IMR-90 (cell line): ENCODE results near the gene RBBP8NL. TPM values are rescaled to one million over a fixed set of nuclear protein-coding genes. Genes with fewer than 3 reads are reported as not detected.

Source experiments
- ATAC-seq: fragments of 200-7000 bp; cut with Tn5 transposase; 2 replicates; pipeline ENCODE4 v1.9.1; 2020; ENCODE audit warnings: low read depth, mild to moderate bottlenecking, moderate library complexity
- BruUV-seq: library from RNA; stranded (reverse); fragments of 400-500 nt; replicated peaks from 2 replicates; lab custom pipeline; 2021; lab: Mats Ljungman, UMichigan
- CTCF ChIA-PET: fragments of 300-600 bp; formaldehyde crosslinking; extraction: SDS; loops from one replicate; lab custom pipeline; 2021; ENCODE audit warnings: antibody characterized with exemption; lab: Yijun Ruan, JAX
- POLR2A ChIA-PET: fragments of 300-600 bp; sonication (Branson Sonifier 250); formaldehyde crosslinking; loops from one replicate; lab custom pipeline; 2022; ENCODE audit warnings: antibody characterized with exemption; ENCODE audit not compliant: unreplicated experiment; lab: Charles Lee
- DNase-seq: peaks from one replicate; pipeline ENCODE4 v3.0.0; 2013
- H2AFZ ChIP-seq: replicated peaks from 2 replicates; pipeline ENCODE3; 2013; ENCODE audit warnings: low read length, mild to moderate bottlenecking; ENCODE audit not compliant: poor library complexity
- H2AK5ac ChIP-seq: 2 replicates; pipeline ENCODE4 v1.6.1; 2013; ENCODE audit warnings: low read depth, low read length, inconsistent platforms
- H2AK9ac ChIP-seq: replicated peaks from 2 replicates; pipeline ENCODE3; 2013; ENCODE audit warnings: mild to moderate bottlenecking, low read depth, low read length, moderate library complexity; ENCODE audit not compliant: poor library complexity
- H2BK120ac ChIP-seq: 2 replicates; pipeline ENCODE4 v1.6.1; 2013; ENCODE audit warnings: low read depth, low read length, inconsistent platforms
- H2BK15ac ChIP-seq: 3 replicates; pipeline ENCODE4 v1.6.1; 2013; ENCODE audit warnings: low read depth, low read length, inconsistent platforms
- H2BK20ac ChIP-seq: 2 replicates; pipeline ENCODE4 v1.6.1; 2013; ENCODE audit warnings: low read depth, mild to moderate bottlenecking, inconsistent platforms, low read length, moderate library complexity
- H2BK5ac ChIP-seq: 2 replicates; pipeline ENCODE4 v1.6.1; 2013; ENCODE audit warnings: mild to moderate bottlenecking, low read depth, low read length, inconsistent platforms; ENCODE audit not compliant: poor library complexity, severe bottlenecking
- H3K14ac ChIP-seq: replicated peaks from 2 replicates; pipeline ENCODE4 v1.6.1; 2013; ENCODE audit warnings: low read depth, low read length, inconsistent platforms
- H3K18ac ChIP-seq: 2 replicates; pipeline ENCODE4 v1.6.1; 2013; ENCODE audit warnings: low read depth, low read length, control low read depth
- H3K23ac ChIP-seq: 2 replicates; pipeline ENCODE4 v1.6.1; 2013; ENCODE audit warnings: low read depth, low read length, inconsistent platforms
- H3K27ac ChIP-seq: 2 replicates; pipeline ENCODE4 v1.5.1; 2013; ENCODE audit warnings: mild to moderate bottlenecking, control low read depth, low read length; ENCODE audit not compliant: insufficient read depth
- H3K27me3 ChIP-seq: 2 replicates; pipeline ENCODE4 v1.6.1; 2013; ENCODE audit warnings: low read length; ENCODE audit not compliant: control insufficient read depth, insufficient read depth
- H3K36me3 ChIP-seq: 2 replicates; pipeline ENCODE4 v1.6.1; 2013; ENCODE audit warnings: low read length, mixed read lengths; ENCODE audit not compliant: control insufficient read depth, insufficient read depth
- H3K4ac ChIP-seq: 2 replicates; pipeline ENCODE4 v1.6.1; 2013; ENCODE audit warnings: low read depth, low read length, inconsistent platforms
- H3K4me1 ChIP-seq: 2 replicates; pipeline ENCODE4 v1.6.1; 2013; ENCODE audit warnings: low read length, mixed read lengths; ENCODE audit not compliant: control insufficient read depth, insufficient read depth
- H3K4me2 ChIP-seq: 2 replicates; pipeline ENCODE4 v1.6.1; 2013; ENCODE audit warnings: low read depth, mild to moderate bottlenecking, control low read depth, low read length, moderate library complexity
- H3K4me3 ChIP-seq: 2 replicates; pipeline ENCODE4 v1.5.1; 2013; ENCODE audit warnings: low read depth, mild to moderate bottlenecking, control low read depth, low read length, moderate library complexity; ENCODE audit not compliant: insufficient read depth
- H3K56ac ChIP-seq: 2 replicates; pipeline ENCODE4 v1.6.1; 2013; ENCODE audit warnings: low read length, inconsistent platforms; ENCODE audit not compliant: insufficient read depth; ENCODE audit errors: extremely low read depth
- H3K79me1 ChIP-seq, 2 experiments: 2 replicates each; pipeline ENCODE4 v1.6.1; 2013; ENCODE audit warnings: low read length in 2 of 2, inconsistent platforms in 1 of 2, low read depth in 1 of 2
- H3K9ac ChIP-seq: 2 replicates; pipeline ENCODE4 v1.6.1; 2013; ENCODE audit warnings: low read depth, low read length, control low read depth
- H3K9me1 ChIP-seq: 2 replicates; pipeline ENCODE4 v1.6.1; 2013; ENCODE audit warnings: low read length, inconsistent platforms; ENCODE audit not compliant: insufficient read depth
- H3K9me3 ChIP-seq: 2 replicates; pipeline ENCODE4 v1.6.1; 2013; ENCODE audit warnings: low read length; ENCODE audit not compliant: control insufficient read depth, insufficient read depth
- H4K20me1 ChIP-seq: 2 replicates; pipeline ENCODE4 v1.6.1; 2013; ENCODE audit warnings: low read length, inconsistent platforms; ENCODE audit not compliant: insufficient read depth
- H4K5ac ChIP-seq: 2 replicates; pipeline ENCODE4 v1.6.1; 2013; ENCODE audit warnings: mild to moderate bottlenecking, low read depth, low read length, control low read depth
- H4K8ac ChIP-seq, 2 experiments: 2 replicates each; pipeline ENCODE4 v1.6.1; 2013; ENCODE audit warnings: low read depth in 2 of 2, low read length in 2 of 2, control low read depth in 1 of 2, inconsistent platforms in 1 of 2
- H4K91ac ChIP-seq: 2 replicates; pipeline ENCODE4 v1.6.1; 2013; ENCODE audit warnings: low read depth, low read length, inconsistent platforms; ENCODE audit not compliant: insufficient read depth
- BHLHE40 ChIP-seq: fragments of 150-350 bp; IDR thresholded peaks from 2 replicates; pipeline ENCODE4 v1.6.1; 2016; ENCODE audit warnings: mild to moderate bottlenecking, low read depth, low read length
- CEBPB ChIP-seq: IDR thresholded peaks from 2 replicates; pipeline ENCODE4 v1.6.1; 2012; ENCODE audit warnings: low read depth, low read length, improper control_type of control experiment
- CHD1 ChIP-seq: IDR thresholded peaks from 2 replicates; pipeline ENCODE4 v1.6.1; 2012; ENCODE audit warnings: low read depth, low read length, improper control_type of control experiment
- CTCF ChIP-seq: conservative IDR thresholded peaks from 2 replicates; pipeline ENCODE4 v1.5.1; 2012; ENCODE audit warnings: mild to moderate bottlenecking, low read depth, low read length, improper control_type of control experiment
- ELK1 ChIP-seq: fragments of 150-350 bp; IDR thresholded peaks from 2 replicates; pipeline ENCODE4 v1.6.1; 2016; ENCODE audit warnings: low read depth, mild to moderate bottlenecking, low read length, moderate library complexity, borderline replicate concordance
- FOS ChIP-seq: fragments of 150-350 bp; IDR thresholded peaks from 2 replicates; pipeline ENCODE4 v1.6.1; 2016; ENCODE audit warnings: low read depth, low read length
- MAFK ChIP-seq: IDR thresholded peaks from 2 replicates; pipeline ENCODE4 v1.6.1; 2012; ENCODE audit warnings: low read depth, low read length, improper control_type of control experiment
- MAZ ChIP-seq: IDR thresholded peaks from 2 replicates; pipeline ENCODE4 v1.6.1; 2012; ENCODE audit warnings: low read depth, mild to moderate bottlenecking, low read length, improper control_type of control experiment, moderate library complexity, borderline replicate concordance
- MXI1 ChIP-seq: IDR thresholded peaks from 2 replicates; pipeline ENCODE4 v1.6.1; 2012; ENCODE audit warnings: low read depth, mild to moderate bottlenecking, low read length, moderate library complexity, borderline replicate concordance
- NFE2L2 ChIP-seq: fragments of 150-350 bp; IDR thresholded peaks from 2 replicates; pipeline ENCODE4 v1.6.1; 2016; ENCODE audit warnings: low read depth, mild to moderate bottlenecking, low read length
- POLR2A ChIP-seq: IDR thresholded peaks from 2 replicates; pipeline ENCODE4 v1.6.1; 2012; ENCODE audit warnings: mild to moderate bottlenecking, low read depth, low read length
- RAD21 ChIP-seq: IDR thresholded peaks from 2 replicates; pipeline ENCODE4 v1.6.1; 2012; ENCODE audit warnings: low read length, improper control_type of control experiment
- RCOR1 ChIP-seq: IDR thresholded peaks from 2 replicates; pipeline ENCODE4 v1.6.1; 2012; ENCODE audit warnings: mild to moderate bottlenecking, low read length, improper control_type of control experiment; ENCODE audit not compliant: insufficient replicate concordance
- SMC3 ChIP-seq: fragments of 150-350 bp; IDR thresholded peaks from 2 replicates; pipeline ENCODE4 v1.6.1; 2016; ENCODE audit warnings: low read depth, mild to moderate bottlenecking, antibody characterized with exemption, low read length, moderate library complexity
- WGBS, 2 experiments: methylation state at CpG; one replicate each; pipeline versions ENCODE4 v1.1.5 to v1.1.7; 2013; ENCODE audit warnings: missing lambda C conversion rate in 2 of 2; ENCODE audit not compliant: insufficient read length in 1 of 2; ENCODE audit errors: extremely low coverage in 2 of 2; 5-methylcytosine and 5-hydroxymethylcytosine counted together
- dilution Hi-C: fragments of 300-500 bp; cut with HindIII; formaldehyde crosslinking; loops from one replicate; pipeline ENCODE4 v1.14.3; 2018; ENCODE audit warnings: low sequenced_read_pairs; ENCODE audit not compliant: unreplicated experiment
- in situ Hi-C: fragments of 300-500 bp; cut with MboI; formaldehyde crosslinking; loops from 3 replicates; pipeline ENCODE4 v1.14.3; 2019; ENCODE audit warnings: low sequenced_read_pairs, inconsistent platforms, mixed read lengths
- intact Hi-C: fragments of 100-400 bp; cut with micrococcal nuclease; formaldehyde crosslinking; loops from 2 replicates; pipeline ENCODE4 v1.10.0; 2022
- polyA plus RNA-seq, 3 experiments: library from polyadenylated mRNA; depleted of rRNA; stranded (reverse); fragments of >200 nt; gene quantifications; 2 replicates each; pipeline ENCODE4 v1.2.3, GENCODE V29; 2012; ENCODE audit warnings: low replicate concordance in 1 of 3
- total RNA-seq: library from RNA; depleted of rRNA; stranded (reverse); fragments of >200 nt; gene quantifications from 2 replicates; pipeline ENCODE4 v1.2.3, GENCODE V29; 2012

The RBBP8NL gene
- total and polyA plus RNA-seq, 2 of the 4 experiments (the other 2 are of a cell fraction): not detected

GRCh38 chr20:62466072-62466760 lies 38.9 kb upstream of the RBBP8NL start:
- ChIA-PET CTCF (no interaction called here), POLR2A (no interaction called here)
- no peaks in the 10 kb centered on the region for H3K9me1 ChIP-seq
- no peaks in the 10 kb centered on the region for H3K4me1 ChIP-seq
- H3K9ac ChIP-seq: no peak overlapping the region
- H3K23ac ChIP-seq: no peak overlapping the region
- no peak for DNase-seq
- no peak overlapping the region for H2BK20ac ChIP-seq
- H2AFZ ChIP-seq: no peak overlapping the region
- no peak overlapping the region for H4K5ac ChIP-seq
- no peak overlapping the region for H3K18ac ChIP-seq
- no peak overlapping the region for H4K91ac ChIP-seq
- in situ Hi-C loops: no loop called here
- no peaks in the 10 kb centered on the region for H3K79me1 ChIP-seq
- H3K27me3 ChIP-seq: peaks cover 39% of the 10 kb centered on the region
- 81% methylated on average over 19 of the region's 48 CpGs; no CpG with 5 or more reads in 1 of the 2 experiments for whole genome bisulfite sequencing, 2 experiments
- no peak overlapping the region for H2BK5ac ChIP-seq
- H3K4me3 ChIP-seq: no peak overlapping the region
- dilution Hi-C loops: no loop called here
- no peak overlapping the region for H3K4me2 ChIP-seq
- H3K36me3 ChIP-seq: no peaks in the 10 kb centered on the region
- BruUV-seq: no TSS peak
- no peak for TF ChIP-seq ELK1
- TF ChIP-seq MXI1: no peak
- no peak for TF ChIP-seq RCOR1
- TF ChIP-seq CTCF: no peak
- no peak for TF ChIP-seq SMC3
- TF ChIP-seq NFE2L2: no peak
- no peak for TF ChIP-seq CHD1
- TF ChIP-seq FOS: no peak
- TF ChIP-seq RAD21: no peak
- no peak for TF ChIP-seq MAFK
- no peak for TF ChIP-seq POLR2A
- TF ChIP-seq BHLHE40: no peak
- TF ChIP-seq MAZ: no peak
- no peak for TF ChIP-seq CEBPB
- intact Hi-C loops: no loop called here
- no peak overlapping the region for H2AK9ac ChIP-seq
- no peaks in the 10 kb centered on the region for H4K20me1 ChIP-seq
- H3K4ac ChIP-seq: no peak overlapping the region
- H4K8ac ChIP-seq: no peak overlapping the region
- H3K9me3 ChIP-seq: no peaks in the 10 kb centered on the region
- H3K27ac ChIP-seq: no peak overlapping the region
- H2AK5ac ChIP-seq: no peak overlapping the region
- no peak overlapping the region for H3K14ac ChIP-seq
- no peak for ATAC-seq
- no peak overlapping the region for H2BK120ac ChIP-seq
- no peak overlapping the region for H3K56ac ChIP-seq
- H2BK15ac ChIP-seq: no peak overlapping the region
